Measurements from ENCODE around the gene UFSP1.
"Not testable (repeated sequence)": the region's sequence is repeated elsewhere in the genome, so short reads cannot be mapped to it uniquely, and the experiment has no call there.

UFSP1 gene

GRCh38 chr7:100914879-100915447 lies 25.4 kb upstream of the UFSP1 start:
- DNase-seq = no peak
- no peaks in the 10 kb centered on the region for H3K36me3 ChIP-seq (replicated peaks; ENCODE audit: insufficient read depth, low read length)
- no peak overlapping the region for H3K9ac ChIP-seq (ENCODE audit: low read length)
- no peaks in the 10 kb centered on the region for H4K20me1 ChIP-seq (ENCODE audit: insufficient read depth, low read length)
- no peak overlapping the region for H3K27ac ChIP-seq (ENCODE audit: low read length)
- H3K4me3 ChIP-seq (ENCODE audit: low read length) = no peak overlapping the region
- H3K4me1 ChIP-seq (ENCODE audit: low read length) = no peaks in the 10 kb centered on the region
- H3K9me3 ChIP-seq (replicated peaks; ENCODE audit: insufficient read depth, low read length) = no peaks in the 10 kb centered on the region
- H2AFZ ChIP-seq (ENCODE audit: low read length) = no peak overlapping the region
- no peaks in the 10 kb centered on the region for H3K79me2 ChIP-seq (ENCODE audit: low read length)
- TF ChIP-seq EZH2 (optimal IDR thresholded peaks at IDR 0.05; ENCODE audit: low read depth, low read length) (no peak), CTCF (IDR thresholded peaks at IDR 0.05; ENCODE audit: low read length) (no peak), EZH2phosphoT487 (IDR thresholded peaks at IDR 0.05; ENCODE audit: low read length) (no peak)
- H3K4me2 ChIP-seq (ENCODE audit: low read depth, low read length) = no peak overlapping the region
- H3K27me3 ChIP-seq (replicated peaks; ENCODE audit: insufficient read depth, low read length) = peaks cover 34% of the 10 kb centered on the region
- no peaks in the 10 kb centered on the region for H3K9me2 ChIP-seq (replicated peaks; ENCODE audit: insufficient read depth, low read length)
- H3F3A ChIP-seq (ENCODE audit: insufficient read depth, low read length) = no peaks in the 10 kb centered on the region

GRCh38 chr7:100914208-100914878 lies 24.8 kb upstream of the UFSP1 start:
- no peaks in the 10 kb centered on the region for H3K36me3 ChIP-seq (replicated peaks; ENCODE audit: insufficient read depth, low read length)
- H3K27me3 ChIP-seq (replicated peaks; ENCODE audit: insufficient read depth, low read length) = peaks cover 33% of the 10 kb centered on the region
- no peaks in the 10 kb centered on the region for H3K9me3 ChIP-seq (replicated peaks; ENCODE audit: insufficient read depth, low read length)
- no peak overlapping the region for H2AFZ ChIP-seq (ENCODE audit: low read length)
- no peaks in the 10 kb centered on the region for H3K79me2 ChIP-seq (ENCODE audit: low read length)
- H3K4me1 ChIP-seq (ENCODE audit: low read length) = no peaks in the 10 kb centered on the region
- H3K9ac ChIP-seq (ENCODE audit: low read length) = no peak overlapping the region
- H3K4me3 ChIP-seq (ENCODE audit: low read length) = no peak overlapping the region
- no peak overlapping the region for H3K4me2 ChIP-seq (ENCODE audit: low read depth, low read length)
- no peak for DNase-seq
- TF ChIP-seq EZH2phosphoT487 (IDR thresholded peaks at IDR 0.05; ENCODE audit: low read length) (no peak), CTCF (IDR thresholded peaks at IDR 0.05; ENCODE audit: low read length) (no peak), EZH2 (optimal IDR thresholded peaks at IDR 0.05; ENCODE audit: low read depth, low read length) (no peak)
- no peaks in the 10 kb centered on the region for H3K9me2 ChIP-seq (replicated peaks; ENCODE audit: insufficient read depth, low read length)
- H4K20me1 ChIP-seq (ENCODE audit: insufficient read depth, low read length) = no peaks in the 10 kb centered on the region
- no peak overlapping the region for H3K27ac ChIP-seq (ENCODE audit: low read length)
- no peaks in the 10 kb centered on the region for H3F3A ChIP-seq (ENCODE audit: insufficient read depth, low read length)

GRCh38 chr7:100911484-100911883 lies 22.0 kb upstream of the UFSP1 start:
- Histone ChIP-seq H3K27me3 (replicated peaks; ENCODE audit: insufficient read depth, low read length) (peaks cover 27% of the 10 kb centered on the region), H3K79me2 (ENCODE audit: low read length) (no peaks in the 10 kb centered on the region), H3K9ac (ENCODE audit: low read length) (no peak overlapping the region), H3K9me3 (replicated peaks; ENCODE audit: insufficient read depth, low read length) (no peaks in the 10 kb centered on the region), H3K27ac (ENCODE audit: low read length) (no peak overlapping the region), H2AFZ (ENCODE audit: low read length) (no peak overlapping the region), H4K20me1 (ENCODE audit: insufficient read depth, low read length) (no peaks in the 10 kb centered on the region), H3K9me2 (replicated peaks; ENCODE audit: insufficient read depth, low read length) (no peaks in the 10 kb centered on the region), H3K36me3 (replicated peaks; ENCODE audit: insufficient read depth, low read length) (no peaks in the 10 kb centered on the region), H3F3A (ENCODE audit: insufficient read depth, low read length) (no peaks in the 10 kb centered on the region), H3K4me3 (ENCODE audit: low read length) (no peak overlapping the region), H3K4me1 (ENCODE audit: low read length) (no peaks in the 10 kb centered on the region), H3K4me2 (ENCODE audit: low read depth, low read length) (no peak overlapping the region)
- TF ChIP-seq EZH2phosphoT487 (IDR thresholded peaks at IDR 0.05; ENCODE audit: low read length) = no peak
- no peak for TF ChIP-seq EZH2 (optimal IDR thresholded peaks at IDR 0.05; ENCODE audit: low read depth, low read length)
- TF ChIP-seq CTCF (IDR thresholded peaks at IDR 0.05; ENCODE audit: low read length) = no peak
- DNase-seq = no peak

- not testable (repeated sequence) for H4K20me1 ChIP-seq (ENCODE audit: insufficient read depth, low read length); H3F3A ChIP-seq (ENCODE audit: insufficient read depth, low read length); H3K9me2 ChIP-seq (replicated peaks; ENCODE audit: insufficient read depth, low read length); H3K79me2 ChIP-seq (ENCODE audit: low read length); H3K4me3 ChIP-seq (ENCODE audit: low read length); DNase-seq; H2AFZ ChIP-seq (ENCODE audit: low read length); H3K27ac ChIP-seq (ENCODE audit: low read length); H3K36me3 ChIP-seq (replicated peaks; ENCODE audit: insufficient read depth, low read length); H3K4me2 ChIP-seq (ENCODE audit: low read depth, low read length); H3K9me3 ChIP-seq (replicated peaks; ENCODE audit: insufficient read depth, low read length); H3K9ac ChIP-seq (ENCODE audit: low read length); H3K4me1 ChIP-seq (ENCODE audit: low read length)
- peaks cover 27% of the 10 kb centered on the region for H3K27me3 ChIP-seq (replicated peaks; ENCODE audit: insufficient read depth, low read length)
Measured at GRCh38 chr7:100910443-100910842, 20.9 kb upstream of the UFSP1 start.
